ENCODE results near the gene IFT80. TPM values are rescaled to one million over a fixed set of nuclear protein-coding genes. Genes with fewer than 3 reads are reported as not detected.

Gene IFT80
- total RNA-seq, 1 experiment from 2014 or later, result 59.4 TPM

GRCh38 chr3:160434071-160434470 lies 35.0 kb upstream of the IFT80 start:
- no peaks in the 10 kb centered on the region for H3K9me2 ChIP-seq (ENCODE audit: insufficient read depth)
- BruUV-seq (replicated peaks), result no TSS peak
- H3K27ac ChIP-seq, result peak overlapping the region; percentile 0; the same call in 1 of the 2 replicates
- H3K4me2 ChIP-seq, result no peak overlapping the region
- H3F3A ChIP-seq (ENCODE audit: insufficient read depth, low read depth), result peaks cover 56% of the 10 kb centered on the region
- TF ChIP-seq EZH2 (IDR thresholded peaks at IDR 0.05; ENCODE audit: low read depth) (no peak), CTCF (conservative IDR thresholded peaks at IDR 0.05) (no peak)
- DNase-seq, result no peak
- H3K27me3 ChIP-seq (ENCODE audit: insufficient read depth, low read depth), result no peaks in the 10 kb centered on the region
- POLR2A ChIA-PET (ENCODE audit: unreplicated experiment), result no interaction called here
- H3K79me2 ChIP-seq (ENCODE audit: low read depth), result no peaks in the 10 kb centered on the region; the same call in 1 of the 2 replicates
- H3K36me3 ChIP-seq (ENCODE audit: low read depth), result peaks cover 52% of the 10 kb centered on the region
- H2AFZ ChIP-seq, result no peak overlapping the region
- intact Hi-C loops (cut with micrococcal nuclease; ENCODE audit: unreplicated experiment), result no loop called here
- CTCF ChIA-PET, result no interaction called here
- H4K20me1 ChIP-seq (ENCODE audit: insufficient read depth), result no peaks in the 10 kb centered on the region
- no peak overlapping the region for H3K4me3 ChIP-seq
- no peaks in the 10 kb centered on the region for H3K4me1 ChIP-seq (replicated peaks; ENCODE audit: insufficient read depth)
- no peaks in the 10 kb centered on the region for H3K9me3 ChIP-seq (ENCODE audit: insufficient read depth, low read depth)

GRCh38 chr3:160427832-160428424 lies 28.9 kb upstream of the IFT80 start:
- no peak overlapping the region for H2AFZ ChIP-seq
- peaks cover 72% of the 10 kb centered on the region for H3K36me3 ChIP-seq (ENCODE audit: low read depth)
- no peak for TF ChIP-seq CTCF (conservative IDR thresholded peaks at IDR 0.05)
- no peak for TF ChIP-seq EZH2 (IDR thresholded peaks at IDR 0.05; ENCODE audit: low read depth)
- no peaks in the 10 kb centered on the region for H3K9me3 ChIP-seq (ENCODE audit: insufficient read depth, low read depth)
- H3F3A ChIP-seq (ENCODE audit: insufficient read depth, low read depth), result peaks cover 36% of the 10 kb centered on the region
- TSS peak; percentile 4 for BruUV-seq (replicated peaks)
- no peaks in the 10 kb centered on the region for H3K27me3 ChIP-seq (ENCODE audit: insufficient read depth, low read depth)
- no peak for DNase-seq
- H3K79me2 ChIP-seq (ENCODE audit: low read depth), result peaks cover 6% of the 10 kb centered on the region; the same call in 1 of the 2 replicates
- ChIA-PET POLR2A (ENCODE audit: unreplicated experiment) (interaction anchor here (0.6 kb wide), 1 partner anchor 16 kb away, joined by 3 read pairs; no protein-coding TSS in a partner anchor), CTCF (no interaction called here)
- H3K4me3 ChIP-seq, result no peak overlapping the region
- intact Hi-C loops (cut with micrococcal nuclease; ENCODE audit: unreplicated experiment), result loop anchor here (2.0 to 10.0 kb wide), 3 partner anchors 17 to 807 kb away; no protein-coding TSS in a partner anchor
- no peak overlapping the region for H3K27ac ChIP-seq
- no peak overlapping the region for H3K4me2 ChIP-seq
- H4K20me1 ChIP-seq (ENCODE audit: insufficient read depth), result 0 out of 2 replicates have a peak, but pooled peaks cover 4% of the 10 kb centered on the region
- no peaks in the 10 kb centered on the region for H3K9me2 ChIP-seq (ENCODE audit: insufficient read depth)
- no peaks in the 10 kb centered on the region for H3K4me1 ChIP-seq (replicated peaks; ENCODE audit: insufficient read depth)

GRCh38 chr3:160417311-160417710 lies 18.3 kb upstream of the IFT80 start:
- CTCF ChIA-PET, result no interaction called here
- H3K36me3 ChIP-seq (ENCODE audit: low read depth), result peaks cover 80% of the 10 kb centered on the region

More at GRCh38 chr3:160417311-160417710, 18.3 kb upstream of the IFT80 start:
- peaks cover 40% of the 10 kb centered on the region for H3F3A ChIP-seq (ENCODE audit: insufficient read depth, low read depth)
- peaks cover 34% of the 10 kb centered on the region for H3K79me2 ChIP-seq (ENCODE audit: low read depth)
- peaks cover 5% of the 10 kb centered on the region; the same call in 1 of the 2 replicates for H4K20me1 ChIP-seq (ENCODE audit: insufficient read depth)
- no peaks in the 10 kb centered on the region for H3K9me3 ChIP-seq (ENCODE audit: insufficient read depth, low read depth)
- no peaks in the 10 kb centered on the region for H3K27me3 ChIP-seq (ENCODE audit: insufficient read depth, low read depth)
- H3K27ac ChIP-seq, result no peak overlapping the region
- POLR2A ChIA-PET (ENCODE audit: unreplicated experiment), result no interaction called here
- DNase-seq, result no peak
- H2AFZ ChIP-seq, result no peak overlapping the region
- intact Hi-C loops (cut with micrococcal nuclease; ENCODE audit: unreplicated experiment), result loop anchor here (5.0 kb wide), 2 partner anchors 95 to 530 kb away; no protein-coding TSS in a partner anchor
- H3K4me3 ChIP-seq, result no peak overlapping the region
- H3K4me2 ChIP-seq, result no peak overlapping the region
- H3K4me1 ChIP-seq (replicated peaks; ENCODE audit: insufficient read depth), result no peaks in the 10 kb centered on the region
- BruUV-seq (replicated peaks), result no TSS peak
- no peaks in the 10 kb centered on the region for H3K9me2 ChIP-seq (ENCODE audit: insufficient read depth)
- TF ChIP-seq EZH2 (IDR thresholded peaks at IDR 0.05; ENCODE audit: low read depth) (no peak), CTCF (conservative IDR thresholded peaks at IDR 0.05) (no peak)

Measured in PC-9 (cell line).